Peyer's patch (tissue), 4 donors: ENCODE results near the gene GIMAP6.

Experiments
- POLR2A ChIP-seq, 2 donors: fragments of 450-650 bp; IDR thresholded peaks; one replicate each; pipeline ENCODE4 v1.5.1; 2017; ENCODE audit warnings: antibody characterized with exemption in 2 of 2, mild to moderate bottlenecking in 2 of 2, moderate library complexity in 2 of 2
- TF ChIP-seq, protein P1 (sequence below), 6 experiments: fragments of 450-650 bp in 4 of 6; fragments of 200-600 bp in 2 of 6; sonication (generic) in 1 of 6; IDR thresholded peaks; one replicate each; pipeline ENCODE4 v1.5.1; 2017 to 2019; ENCODE audit warnings: antibody characterized with exemption in 6 of 6, mild to moderate bottlenecking in 3 of 6, moderate library complexity in 1 of 6

DNA sequence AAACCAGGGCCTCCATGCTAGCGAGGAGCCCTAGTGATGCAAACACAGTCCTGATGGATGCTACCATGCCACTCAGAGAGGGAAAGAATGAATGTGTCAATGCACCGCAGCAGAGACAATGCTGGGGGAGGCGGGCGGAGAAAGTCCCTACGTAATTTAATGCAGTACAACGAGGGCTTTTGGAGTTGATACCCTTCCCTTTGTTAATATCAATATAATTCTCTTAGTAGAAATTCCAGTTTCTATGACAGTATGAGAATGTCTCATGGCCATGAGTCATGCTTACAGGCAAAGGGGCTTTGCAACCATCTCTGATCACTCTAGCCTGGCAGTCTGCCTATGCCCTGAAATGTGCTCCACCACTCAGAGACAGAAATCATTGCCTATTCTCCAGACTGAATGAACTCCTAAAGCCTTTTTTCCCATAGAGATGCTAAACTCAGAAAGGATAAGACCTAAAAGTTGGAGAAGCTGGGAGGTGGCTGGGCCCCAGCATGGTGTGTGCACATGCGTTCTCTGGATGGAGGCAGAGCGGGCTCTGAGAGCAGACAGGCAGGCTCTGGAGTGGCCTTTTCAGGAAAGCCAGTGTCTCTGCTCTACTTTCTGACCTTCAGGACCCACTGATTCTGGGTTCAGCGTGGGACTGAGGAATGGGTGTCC is 33.0 kb upstream of the GIMAP6 start:
- TF ChIP-seq, protein P1, sequence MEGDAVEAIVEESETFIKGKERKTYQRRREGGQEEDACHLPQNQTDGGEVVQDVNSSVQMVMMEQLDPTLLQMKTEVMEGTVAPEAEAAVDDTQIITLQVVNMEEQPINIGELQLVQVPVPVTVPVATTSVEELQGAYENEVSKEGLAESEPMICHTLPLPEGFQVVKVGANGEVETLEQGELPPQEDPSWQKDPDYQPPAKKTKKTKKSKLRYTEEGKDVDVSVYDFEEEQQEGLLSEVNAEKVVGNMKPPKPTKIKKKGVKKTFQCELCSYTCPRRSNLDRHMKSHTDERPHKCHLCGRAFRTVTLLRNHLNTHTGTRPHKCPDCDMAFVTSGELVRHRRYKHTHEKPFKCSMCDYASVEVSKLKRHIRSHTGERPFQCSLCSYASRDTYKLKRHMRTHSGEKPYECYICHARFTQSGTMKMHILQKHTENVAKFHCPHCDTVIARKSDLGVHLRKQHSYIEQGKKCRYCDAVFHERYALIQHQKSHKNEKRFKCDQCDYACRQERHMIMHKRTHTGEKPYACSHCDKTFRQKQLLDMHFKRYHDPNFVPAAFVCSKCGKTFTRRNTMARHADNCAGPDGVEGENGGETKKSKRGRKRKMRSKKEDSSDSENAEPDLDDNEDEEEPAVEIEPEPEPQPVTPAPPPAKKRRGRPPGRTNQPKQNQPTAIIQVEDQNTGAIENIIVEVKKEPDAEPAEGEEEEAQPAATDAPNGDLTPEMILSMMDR (IDR thresholded peaks at IDR 0.05): no peak
- no peak for TF ChIP-seq POLR2A (IDR thresholded peaks at IDR 0.05)
